Naive B cell (primary cell): ENCODE results near the gene VAV2. TPM values are rescaled to one million over a fixed set of nuclear protein-coding genes. Genes with fewer than 3 reads are reported as not detected.

Experiments used
- ATAC-seq, 2 donors: fragments of 150-1000 bp; cut with Tn5 transposase; 2 replicates each; pipeline ENCODE4 v1.10.0; 2021; ENCODE audit warnings: low read depth in 2 of 2, mild to moderate bottlenecking in 2 of 2, moderate library complexity in 2 of 2
- DNase-seq: peaks from one replicate; pipeline ENCODE4 v3.0.0; 2022
- H3K27ac Mint-ChIP-seq, 6 donors: one replicate each; pipeline ENCODE4 v1.8.0; 2020 to 2022; ENCODE audit warnings: mild to moderate bottlenecking in 6 of 6, mixed read lengths in 6 of 6, moderate library complexity in 5 of 6, inconsistent platforms in 2 of 6
- H3K27me3 Mint-ChIP-seq, 3 donors: one replicate each; pipeline ENCODE4 v1.8.0; 2021 to 2022; ENCODE audit warnings: mixed read lengths in 3 of 3, mild to moderate bottlenecking in 1 of 3
- H3K36me3 Mint-ChIP-seq, 2 donors: one replicate each; pipeline ENCODE4 v1.8.0; 2020 to 2022; ENCODE audit warnings: mixed read lengths in 2 of 2, inconsistent platforms in 1 of 2, mild to moderate bottlenecking in 1 of 2
- H3K4me1 Mint-ChIP-seq, 3 donors: one replicate each; pipeline ENCODE4 v1.8.0; 2020 to 2022; ENCODE audit warnings: mixed read lengths in 3 of 3, inconsistent platforms in 1 of 3, mild to moderate bottlenecking in 1 of 3, moderate library complexity in 1 of 3
- H3K4me3 Mint-ChIP-seq, 8 donors: one replicate each; pipeline ENCODE4 v1.8.0; 2020 to 2022; ENCODE audit warnings: mild to moderate bottlenecking in 8 of 8, mixed read lengths in 8 of 8, moderate library complexity in 8 of 8, inconsistent platforms in 2 of 8
- H3K9me3 Mint-ChIP-seq, 7 donors: one replicate each; pipeline ENCODE4 v1.8.0; 2020 to 2022; ENCODE audit warnings: mixed read lengths in 7 of 7, mild to moderate bottlenecking in 5 of 7, inconsistent platforms in 2 of 7, moderate library complexity in 1 of 7
- polyA plus RNA-seq, 6 donors: library from polyadenylated mRNA; unstranded; fragments of 300-500 nt; fragmentation: Illumina TruSeq; gene quantifications; one replicate each; pipeline ENCODE4 v1.2.3, GENCODE V29; 2021; ENCODE audit warnings: low read depth in 6 of 6

Gene VAV2
- polyA plus RNA-seq, 6 donors from 2014 or later, result 5.7 to 33.3 (median 15.2) TPM

DNA sequence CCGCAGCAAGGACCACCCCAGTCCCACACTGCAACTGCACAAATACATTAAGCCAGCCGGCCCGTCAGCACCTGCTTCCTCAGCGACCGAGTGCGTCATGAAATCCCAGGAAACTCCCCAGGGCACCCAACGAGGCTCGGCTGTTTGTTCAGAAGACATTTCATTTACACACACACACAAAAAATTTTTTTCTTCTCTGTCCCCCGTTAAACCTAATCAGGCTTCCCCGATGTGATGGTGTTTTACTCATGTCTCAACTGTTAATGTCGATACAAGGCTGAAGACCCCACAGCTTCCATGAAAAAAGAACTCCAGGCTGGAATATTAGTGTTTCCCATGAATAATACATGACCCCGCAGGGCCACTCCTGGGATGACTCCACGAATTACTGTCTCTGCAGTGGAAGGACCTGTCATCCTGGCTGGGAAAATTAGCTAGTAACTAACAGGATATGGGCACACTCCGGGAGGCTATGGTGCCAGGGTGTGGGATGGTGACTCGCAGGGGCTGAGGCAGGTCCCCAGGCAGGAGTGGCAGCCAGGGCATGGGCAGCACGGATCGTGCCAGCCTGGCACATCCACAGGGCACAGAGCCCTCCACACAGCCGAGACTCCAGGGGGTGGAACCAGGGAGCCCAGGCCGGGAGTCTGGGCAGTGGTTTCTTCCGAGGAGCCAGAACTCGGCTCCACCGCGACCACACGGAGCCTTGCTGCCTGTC is 102.4 kb downstream of the VAV2 start:
- Mint-ChIP-seq H3K27ac (peak overlapping the region in 1 of 6 donors; percentile 62), H3K4me1 (peaks cover 29 to 44% (median 32%) of the 10 kb centered on the region in 3 donors), H3K4me3 (no peak overlapping the region), H3K36me3 (no peaks in the 10 kb centered on the region), H3K27me3 (no peaks in the 10 kb centered on the region), H3K9me3 (no peaks in the 10 kb centered on the region)
- DNase-seq (no peak), ATAC-seq (no peak)

DNA sequence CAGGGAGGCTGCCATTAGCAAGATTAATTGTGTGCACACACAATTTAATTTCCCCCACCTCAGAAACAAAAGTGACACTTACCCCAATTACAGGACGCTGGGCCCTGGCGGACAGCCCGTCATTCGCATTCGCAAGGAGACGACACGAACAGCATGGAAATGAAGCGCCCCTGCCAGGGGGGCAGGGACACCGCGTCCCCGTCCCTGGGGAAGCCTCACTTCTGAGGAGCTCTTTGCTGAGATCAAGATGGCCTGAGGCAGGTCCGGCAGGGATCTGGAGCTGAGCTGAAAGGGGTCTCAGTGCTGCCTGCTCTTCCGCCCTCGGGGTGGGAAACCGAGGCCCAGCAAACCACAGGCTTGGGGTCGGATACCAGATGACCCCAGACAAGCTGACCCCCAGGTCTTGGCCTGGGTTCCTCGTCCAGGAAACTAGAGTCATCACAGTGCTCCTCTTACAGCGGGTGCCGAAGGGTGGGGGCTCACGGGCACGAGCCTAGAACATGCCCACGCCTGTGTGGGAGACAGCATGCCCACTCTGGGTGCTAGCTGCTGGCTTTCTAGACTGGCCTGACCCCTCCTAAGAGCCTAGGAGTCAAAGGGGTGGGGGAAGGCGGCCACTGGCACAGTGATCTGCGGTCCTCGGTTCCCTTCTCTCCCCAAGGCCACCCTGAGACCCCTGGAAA is 103.2 kb downstream of the VAV2 start:
- Mint-ChIP-seq H3K36me3 (no peaks in the 10 kb centered on the region), H3K27ac (peak overlapping the region in 1 of 6 donors; percentile 38), H3K27me3 (no peaks in the 10 kb centered on the region), H3K9me3 (no peaks in the 10 kb centered on the region), H3K4me1 (peaks cover 29 to 40% (median 31%) of the 10 kb centered on the region in 3 donors), H3K4me3 (no peak overlapping the region)
- no peak for DNase-seq
- ATAC-seq, result no peak

DNA sequence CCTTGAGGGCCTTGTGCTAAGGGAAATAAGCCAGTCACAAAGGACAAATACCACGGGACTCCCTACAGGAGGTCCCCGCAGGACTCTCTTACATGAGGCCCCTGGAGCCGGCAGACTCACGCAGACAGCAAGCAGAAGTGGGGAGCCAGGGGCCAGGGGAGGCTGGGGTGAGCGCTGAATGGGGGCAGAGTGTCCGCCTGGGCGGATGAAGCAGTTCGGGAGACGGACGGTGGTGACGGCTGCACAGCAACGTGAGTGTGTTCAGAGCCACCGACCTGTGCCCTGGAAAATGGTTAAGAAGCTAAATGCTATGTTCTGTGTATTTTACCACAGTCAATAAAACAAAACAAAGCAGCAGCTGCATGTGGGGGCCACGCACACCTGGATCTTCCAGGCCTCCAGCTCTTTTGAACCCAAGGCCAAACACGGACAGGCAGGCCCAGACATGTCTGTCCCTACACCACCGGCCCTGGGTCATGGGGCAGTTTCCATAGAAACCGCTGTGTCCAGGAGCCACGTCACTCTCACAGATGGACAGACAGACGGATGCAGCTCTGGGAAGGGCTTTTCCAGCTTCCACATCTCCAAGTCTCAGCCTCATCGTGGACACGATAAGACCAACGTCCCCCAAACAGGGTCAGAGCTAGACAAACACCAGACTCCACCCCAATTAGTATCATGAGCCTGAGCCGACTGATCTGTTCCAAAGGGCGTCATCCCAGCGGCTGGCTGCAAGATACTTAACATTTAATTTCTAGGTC is 103.9 kb downstream of the VAV2 start:
- Mint-ChIP-seq H3K4me3 (no peak overlapping the region), H3K4me1 (peaks cover 30 to 38% (median 33%) of the 10 kb centered on the region in 3 donors), H3K36me3 (no peaks in the 10 kb centered on the region), H3K9me3 (no peaks in the 10 kb centered on the region), H3K27ac (peak overlapping the region in 3 of 6 donors; percentile 38 to 49 (median 42)), H3K27me3 (no peaks in the 10 kb centered on the region)
- DNase-seq (no peak), ATAC-seq (no peak)

DNA sequence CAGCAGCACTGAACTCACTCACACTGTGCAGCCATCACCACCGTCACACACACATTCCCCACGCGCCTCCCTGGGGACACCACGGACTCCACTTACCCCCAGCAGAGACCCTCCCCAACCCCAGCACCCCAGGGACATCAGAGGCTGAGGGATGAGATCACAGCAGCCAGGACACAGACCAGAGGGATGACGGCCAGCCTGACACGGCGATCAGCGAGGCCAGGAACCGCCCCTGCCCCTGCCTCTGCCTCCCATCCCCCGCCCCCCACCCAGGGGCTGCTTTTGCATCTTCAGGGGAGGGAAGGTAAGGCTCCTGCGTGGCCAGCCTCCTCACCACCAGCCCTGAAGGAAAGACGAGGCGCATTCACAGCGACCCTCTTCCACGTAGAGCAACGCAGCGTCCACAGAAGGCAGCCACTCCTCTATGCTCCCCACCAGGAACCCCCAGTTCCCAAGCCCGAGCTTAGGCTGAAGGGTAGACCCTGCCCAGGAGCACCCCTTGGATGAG is 104.5 kb downstream of the VAV2 start:
- peak overlapping the region in 2 of 6 donors; percentile 38 to 49 for H3K27ac Mint-ChIP-seq
- ATAC-seq (no peak), DNase-seq (no peak)
- H3K27me3 Mint-ChIP-seq, result no peaks in the 10 kb centered on the region
- no peaks in the 10 kb centered on the region for H3K36me3 Mint-ChIP-seq
- peaks cover 34 to 39% (median 37%) of the 10 kb centered on the region in 3 donors for H3K4me1 Mint-ChIP-seq
- no peak overlapping the region for H3K4me3 Mint-ChIP-seq
- no peaks in the 10 kb centered on the region for H3K9me3 Mint-ChIP-seq

DNA sequence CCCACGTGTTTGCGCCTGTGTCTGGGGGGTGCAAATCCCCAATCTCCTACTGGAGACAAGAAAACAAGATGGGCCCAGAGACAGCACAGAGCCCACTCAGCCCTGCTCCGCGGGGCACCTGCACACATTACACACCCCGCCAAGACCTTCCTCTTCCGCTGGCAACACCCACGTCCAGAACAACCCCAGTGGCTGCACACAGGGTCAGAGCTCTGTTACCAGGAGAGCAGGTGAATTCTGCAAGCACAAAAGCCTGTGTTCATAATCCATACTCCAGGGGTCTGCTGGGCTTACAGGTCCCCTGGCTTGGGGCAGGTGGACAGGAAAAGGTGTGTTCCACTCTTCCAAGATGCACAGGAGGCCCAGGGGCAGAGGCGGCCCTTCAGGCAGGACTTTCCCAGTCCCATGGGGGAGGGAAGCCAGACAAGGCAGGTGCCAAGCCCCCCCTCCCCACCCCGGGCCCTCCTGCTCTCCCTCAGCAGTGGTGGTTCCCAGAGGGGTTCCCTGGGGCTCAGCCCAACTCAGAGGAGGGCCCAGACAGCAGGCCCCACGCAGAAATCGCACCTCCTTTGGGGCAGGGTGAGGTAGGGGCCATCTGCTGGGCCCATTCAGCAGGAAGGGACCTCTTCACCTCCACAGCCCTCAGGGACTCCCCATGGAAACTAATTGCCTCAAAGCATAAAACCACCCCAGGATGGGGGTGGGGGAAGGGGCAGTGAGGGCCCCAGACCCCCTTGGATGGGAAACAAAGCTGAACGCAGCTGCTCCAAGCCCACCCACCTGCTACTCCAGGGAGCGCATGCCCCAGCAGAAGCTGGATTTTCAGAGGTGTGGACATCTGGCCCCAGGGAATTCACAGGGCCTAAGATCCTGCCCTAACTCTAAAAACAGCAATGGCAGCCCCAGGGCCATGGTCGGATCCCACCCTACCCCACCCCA is 105.3 kb downstream of the VAV2 start:
- no peaks in the 10 kb centered on the region for H3K27me3 Mint-ChIP-seq
- no peaks in the 10 kb centered on the region for H3K36me3 Mint-ChIP-seq
- peak overlapping the region in 1 of 6 donors; percentile 47 for H3K27ac Mint-ChIP-seq
- DNase-seq, result no peak
- no peak for ATAC-seq
- H3K9me3 Mint-ChIP-seq, result no peaks in the 10 kb centered on the region
- no peak overlapping the region for H3K4me3 Mint-ChIP-seq
- H3K4me1 Mint-ChIP-seq, result peaks cover 33 to 40% (median 37%) of the 10 kb centered on the region in 3 donors

DNA sequence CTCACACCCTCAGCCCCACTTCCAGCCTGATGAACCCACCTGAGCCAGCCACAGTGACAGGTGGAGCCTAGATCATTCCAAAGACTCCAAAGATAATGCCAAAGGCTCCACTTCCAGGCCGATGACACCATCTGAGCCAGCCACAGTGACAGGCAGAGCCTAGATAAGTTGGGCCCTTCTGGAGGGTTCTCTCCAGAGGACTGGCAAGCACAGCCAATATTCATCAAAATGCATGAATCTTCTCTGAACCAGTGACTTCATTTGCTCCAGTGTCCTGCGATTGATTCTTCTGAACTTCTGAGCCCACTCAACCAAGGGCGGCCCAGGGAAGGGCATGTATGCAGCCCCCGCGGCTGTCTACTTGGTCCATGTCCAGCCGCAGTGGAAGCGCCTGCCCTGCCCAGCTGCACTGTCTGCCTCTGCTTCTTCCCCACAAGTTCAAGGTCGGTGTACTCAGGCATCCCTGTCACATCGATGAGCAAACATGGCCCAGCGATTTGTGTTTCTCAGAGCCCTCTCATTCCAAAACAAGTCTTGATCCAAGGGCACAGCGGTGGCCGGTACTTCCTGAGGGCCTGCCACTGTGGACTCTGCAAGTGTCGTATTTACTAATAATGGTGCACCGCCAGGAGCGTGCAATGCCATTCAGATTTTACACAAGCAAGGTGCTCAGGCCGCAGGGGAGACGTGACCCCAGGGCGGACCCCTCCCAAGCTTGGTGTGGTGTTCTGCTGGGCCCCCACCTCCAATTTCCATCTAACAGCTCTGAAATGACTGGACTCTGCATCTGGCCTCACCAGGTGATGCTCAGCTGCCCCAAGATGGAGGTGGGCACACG is 107.0 kb downstream of the VAV2 start:
- Mint-ChIP-seq H3K9me3 (no peaks in the 10 kb centered on the region), H3K27me3 (no peaks in the 10 kb centered on the region), H3K27ac (peak overlapping the region in 2 of 6 donors; percentile 14 to 16), H3K4me3 (no peak overlapping the region), H3K4me1 (peaks cover 36 to 57% (median 37%) of the 10 kb centered on the region in 3 donors), H3K36me3 (no peaks in the 10 kb centered on the region)
- ATAC-seq, result no peak
- DNase-seq, result no peak

DNA sequence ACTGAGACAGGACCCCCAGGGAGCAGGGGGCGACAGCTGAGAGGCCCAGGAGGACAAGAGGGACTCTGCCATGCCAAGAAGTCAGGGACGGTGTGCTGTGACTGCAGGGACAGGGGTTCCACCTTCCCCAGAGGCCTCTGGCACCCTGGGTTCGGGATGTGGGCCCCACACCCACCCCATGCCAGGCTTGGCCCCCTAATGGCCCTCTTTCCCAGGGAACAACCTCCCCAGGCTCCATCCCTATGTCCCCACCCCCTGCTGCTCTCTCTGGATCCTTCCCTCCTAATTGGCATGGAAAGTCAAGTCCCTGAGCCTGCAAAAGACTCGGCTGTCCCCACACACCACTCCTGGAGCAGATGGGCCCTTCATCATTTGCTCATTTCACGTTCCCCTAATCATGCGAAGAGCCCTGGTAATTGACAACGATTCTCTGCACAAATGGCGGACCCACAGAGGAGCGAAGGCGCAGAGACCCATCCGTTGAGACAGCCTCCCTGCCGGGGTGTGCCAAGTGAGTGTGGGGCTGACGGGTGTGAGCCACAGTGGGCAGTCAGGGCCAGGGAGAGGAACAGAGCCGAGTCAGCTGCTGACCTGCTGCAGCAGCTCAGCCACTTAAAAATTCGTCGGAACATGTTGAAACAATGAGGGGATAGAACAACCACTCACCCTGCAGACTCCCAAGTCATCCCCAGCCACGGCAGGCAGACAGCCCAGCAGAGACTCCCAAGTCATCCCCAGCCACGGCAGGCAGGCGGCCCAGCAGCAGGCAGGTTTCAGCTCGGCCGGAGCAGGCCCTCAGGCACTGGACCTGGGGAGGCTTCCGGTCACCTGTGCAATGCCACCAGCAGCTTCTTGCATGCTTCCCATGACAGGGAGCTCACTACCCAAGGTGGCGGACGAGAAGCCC is 109.0 kb downstream of the VAV2 start:
- H3K36me3 Mint-ChIP-seq, result no peaks in the 10 kb centered on the region
- DNase-seq (no peak), ATAC-seq (no peak)
- no peak overlapping the region for H3K4me3 Mint-ChIP-seq
- H3K27ac Mint-ChIP-seq, result peak overlapping the region in 1 of 6 donors; percentile 47
- no peaks in the 10 kb centered on the region for H3K27me3 Mint-ChIP-seq
- no peaks in the 10 kb centered on the region for H3K9me3 Mint-ChIP-seq
- peaks cover 33 to 47% (median 33%) of the 10 kb centered on the region in 3 donors for H3K4me1 Mint-ChIP-seq

DNA sequence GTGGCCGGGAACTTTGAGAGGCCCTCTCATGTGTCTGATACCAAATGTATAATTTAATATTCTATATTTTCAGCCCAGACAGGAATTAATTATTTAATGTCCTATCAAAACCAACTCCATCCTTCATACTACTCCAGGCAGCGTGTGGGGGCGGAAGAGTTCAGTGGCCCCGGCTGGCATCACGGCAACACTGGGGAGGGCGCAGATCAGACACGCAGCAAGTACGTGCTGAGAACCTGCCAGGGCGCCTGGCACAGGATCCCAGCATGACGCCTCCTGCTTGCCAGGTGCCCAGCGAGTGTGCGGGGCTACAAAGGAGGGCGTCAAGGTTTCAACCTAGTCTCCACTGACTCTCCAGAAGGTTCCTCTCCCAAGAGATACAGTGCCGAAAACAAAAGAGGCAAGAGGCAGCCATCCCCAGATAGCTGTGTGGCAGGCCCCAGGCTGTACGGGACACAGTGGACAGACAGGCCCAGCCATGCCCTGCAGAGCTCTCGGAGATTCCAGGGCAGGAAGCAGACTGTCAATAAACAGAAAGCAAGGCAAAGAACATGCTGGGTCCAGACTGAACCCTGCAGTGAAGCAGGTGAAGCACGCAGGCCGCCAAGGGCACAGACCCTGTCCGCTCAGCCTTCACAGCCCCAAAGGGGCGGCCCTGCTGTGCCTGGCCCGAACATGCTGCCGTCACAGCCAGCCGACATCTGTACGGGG is 110.3 kb downstream of the VAV2 start:
- H3K27me3 Mint-ChIP-seq, result no peaks in the 10 kb centered on the region
- no peak for ATAC-seq
- H3K27ac Mint-ChIP-seq, result peak overlapping the region in 2 of 6 donors; percentile 26 to 51
- H3K4me3 Mint-ChIP-seq, result no peak overlapping the region
- DNase-seq, result no peak
- H3K9me3 Mint-ChIP-seq, result no peaks in the 10 kb centered on the region
- peaks cover 33 to 50% (median 44%) of the 10 kb centered on the region in 3 donors for H3K4me1 Mint-ChIP-seq
- H3K36me3 Mint-ChIP-seq, result no peaks in the 10 kb centered on the region

DNA sequence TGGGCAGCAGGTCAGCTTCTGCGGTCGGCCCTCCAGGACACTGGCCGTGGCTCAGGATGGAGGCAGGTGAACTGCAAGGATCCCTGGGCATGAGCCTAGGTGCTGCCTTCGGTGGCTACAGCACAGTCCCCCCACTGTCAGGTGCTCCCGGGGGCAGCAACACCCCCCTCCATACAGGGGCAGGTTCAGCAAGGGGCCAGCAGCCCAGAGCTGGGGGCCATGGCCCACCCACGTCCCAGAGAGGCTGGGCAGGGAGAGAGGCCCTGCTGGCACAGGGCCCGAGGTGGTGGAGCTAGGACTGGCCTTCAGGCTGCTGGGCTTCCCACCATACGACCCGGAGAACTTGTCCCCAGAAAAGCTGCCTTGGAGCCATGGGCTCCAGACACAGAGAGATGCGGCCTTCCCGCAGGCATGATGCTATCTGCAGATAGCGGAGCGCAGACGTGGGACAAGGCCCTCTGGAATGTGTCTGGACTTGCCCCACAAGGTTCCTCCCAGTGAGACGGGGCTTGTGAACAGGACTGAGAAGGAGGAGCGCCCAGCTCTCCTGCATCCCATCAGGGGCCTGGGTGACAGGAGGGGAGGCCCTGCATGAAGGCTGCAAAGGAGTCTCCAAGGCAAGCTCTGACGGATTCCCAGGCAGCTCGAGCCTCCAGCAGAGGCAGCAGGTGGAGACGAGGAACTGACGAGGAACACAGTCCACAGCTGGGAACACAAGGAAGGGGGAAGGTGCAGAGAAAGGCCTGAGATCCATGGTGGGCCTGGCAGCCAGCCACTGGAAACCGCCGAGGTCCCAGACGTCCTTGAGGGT is 111.1 kb downstream of the VAV2 start:
- H3K36me3 Mint-ChIP-seq, result no peaks in the 10 kb centered on the region
- no peak for ATAC-seq
- no peaks in the 10 kb centered on the region for H3K27me3 Mint-ChIP-seq
- H3K9me3 Mint-ChIP-seq, result no peaks in the 10 kb centered on the region
- peaks cover 36 to 57% (median 44%) of the 10 kb centered on the region in 3 donors for H3K4me1 Mint-ChIP-seq
- H3K27ac Mint-ChIP-seq, result peak overlapping the region in 1 of 6 donors; percentile 26
- DNase-seq, result no peak
- no peak overlapping the region for H3K4me3 Mint-ChIP-seq

DNA sequence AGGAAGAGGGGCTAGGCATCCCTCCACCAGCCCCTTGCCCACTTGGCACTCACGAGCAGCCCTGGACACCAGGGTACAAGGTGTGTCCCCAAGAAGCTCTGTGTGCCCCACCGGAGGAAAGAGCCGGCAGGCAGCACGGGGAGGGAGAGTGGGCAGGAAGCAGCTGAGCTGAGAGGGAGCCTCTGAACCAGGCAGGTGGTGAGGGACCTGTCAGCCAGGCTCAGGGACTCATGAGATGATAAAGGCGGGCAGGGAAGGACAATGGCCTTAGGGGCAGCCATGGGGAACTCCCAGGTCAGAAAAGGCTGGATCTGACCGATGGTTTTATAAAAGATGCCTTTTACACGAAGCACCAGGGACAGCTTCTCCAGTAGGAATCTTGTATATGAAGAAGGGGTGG is 112.0 kb downstream of the VAV2 start:
- H3K27me3 Mint-ChIP-seq, result no peaks in the 10 kb centered on the region
- no peak overlapping the region for H3K4me3 Mint-ChIP-seq
- DNase-seq (no peak), ATAC-seq (no peak)
- peaks cover 33 to 59% (median 41%) of the 10 kb centered on the region in 3 donors for H3K4me1 Mint-ChIP-seq
- peak overlapping the region in 3 of 6 donors; percentile 70 to 79 (median 71) for H3K27ac Mint-ChIP-seq
- no peaks in the 10 kb centered on the region for H3K36me3 Mint-ChIP-seq
- no peaks in the 10 kb centered on the region for H3K9me3 Mint-ChIP-seq
